Mesenteric fat pad (tissue), 1 donor: ENCODE measurements around the gene SLBP. TPM values are rescaled to one million over a fixed set of nuclear protein-coding genes. Genes with fewer than 3 reads are reported as not detected.

ENCODE experiments used
- DNase-seq: peaks from one replicate; pipeline ENCODE4 v3.0.0-alpha.2; 2020; ENCODE audit warnings: low spot score
- total RNA-seq: library from RNA; stranded (reverse); fragmentation: NEBNext Ultra II Directional; extraction: Animal tissue kit (Norgen Biotek cat#: 25700); gene quantifications from one replicate; pipeline ENCODE4 v1.2.1, GENCODE V29; 2021
- donor health status: DM: yes; HTN: yes; CAD: no.

SLBP gene
- total RNA-seq, 1 donor from 2014 or later, result 31.2 TPM

GRCh38 chr4:1727117-1728031 is 15.3 kb upstream of the SLBP start:
- no peak for DNase-seq

- DNase-seq, result no peak
Observed at GRCh38 chr4:1726146-1726934, 14.2 kb upstream of the SLBP start.

GRCh38 chr4:1725521-1725920 is 13.4 kb upstream of the SLBP start:
- DNase-seq, result no peak

GRCh38 chr4:1723131-1723801 is 11.1 kb upstream of the SLBP start:
- DNase-seq, result no peak

GRCh38 chr4:1722551-1723118 is 10.5 kb upstream of the SLBP start:
- no peak for DNase-seq

- DNase-seq, result no peak
Observed at GRCh38 chr4:1721666-1722550, 9.8 kb upstream of the SLBP start.

- DNase-seq, result peak; percentile 95
Observed at GRCh38 chr4:1721003-1721665, 9.0 kb upstream of the SLBP start, which contains the start of the genes TACC3 and TMEM129. TSS of gene TACC3 (plus strand) at chr4:1721521. CDS start at chr4:1723422, 1,901 bp downstream. TSS of gene TMEM129 (minus strand) at chr4:1721323. CDS start at chr4:1720837, 486 bp downstream.

- DNase-seq, result no peak
Observed at GRCh38 chr4:1720163-1720983, 8.3 kb upstream of the SLBP start.

GRCh38 chr4:1718095-1718850 is 6.2 kb upstream of the SLBP start:
- no peak for DNase-seq

- DNase-seq, result no peak
Observed at GRCh38 chr4:1717129-1718094, 5.3 kb upstream of the SLBP start.

- DNase-seq, result no peak
Observed at GRCh38 chr4:1716065-1716945, 4.2 kb upstream of the SLBP start.

GRCh38 chr4:1715002-1715758 is 3.1 kb upstream of the SLBP start:
- DNase-seq, result no peak

- DNase-seq, result no peak
Observed at GRCh38 chr4:1714303-1715001, 2.3 kb upstream of the SLBP start.
